GM12891 (cell line): ENCODE measurements around the gene NPIPA8.
"Not testable (repeated sequence)": the region's sequence is repeated elsewhere in the genome, so short reads cannot be mapped to it uniquely, and the experiment has no call there.

Source experiments
- DNase-seq: peaks from one replicate; pipeline ENCODE4 v3.0.0; 2011; ENCODE audit warnings: low spot score; ENCODE audit not compliant: insufficient read length
- FAIRE-seq: peaks from 2 replicates; lab custom pipeline; 2011; peaks lifted over from hg19 to GRCh38; lab: Jason Lieb, UNC

Gene NPIPA8

GRCh38 chr16:18290959-18291358 lies 45.6 kb downstream of the NPIPA8 start:
- not testable (repeated sequence) for FAIRE-seq, DNase-seq

DNA sequence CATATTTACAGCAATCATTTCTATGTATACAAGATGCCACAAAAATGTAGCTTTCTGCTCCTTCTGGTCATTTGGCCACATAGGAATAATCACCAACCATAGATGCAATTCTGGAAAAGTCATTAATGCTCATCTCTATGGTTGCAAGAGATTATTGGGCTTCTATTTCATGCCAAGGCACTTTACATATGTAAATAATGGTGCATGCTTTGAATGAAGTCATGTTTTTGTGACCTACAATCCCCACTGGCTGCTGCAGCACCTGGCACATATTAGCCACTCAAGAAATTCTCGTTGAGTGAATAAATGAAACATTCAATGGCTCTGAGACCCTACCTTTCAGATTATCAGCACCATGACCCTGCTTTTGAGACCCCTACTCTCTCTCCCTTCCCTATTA lies 50.2 kb downstream of the NPIPA8 start:
- not testable (repeated sequence) for FAIRE-seq, DNase-seq

- not testable (repeated sequence) for DNase-seq, FAIRE-seq
These were observed 56.2 kb downstream of the NPIPA8 start for GRCh38 chr16:18280319-18280718.

- DNase-seq, FAIRE-seq: not testable (repeated sequence)
These were observed 59.8 kb downstream of the NPIPA8 start for GRCh38 chr16:18276756-18277155.

GRCh38 chr16:18270171-18270570 lies 66.4 kb downstream of the NPIPA8 start:
- FAIRE-seq, DNase-seq: not testable (repeated sequence)
